GM12873 (cell line): ENCODE data around the gene CPS1.
A peak's percentile ranks its signal among the peaks of the same experiment; 100 is the strongest.

Experiments
- TF ChIP-seq, protein P1 (sequence below): IDR thresholded peaks from 2 replicates; pipeline ENCODE4 v1.5.1; 2012; ENCODE audit warnings: low read depth, mild to moderate bottlenecking, moderate library complexity, low read length, control low read depth; ENCODE audit not compliant: insufficient read depth; ENCODE audit errors: missing control alignments

Gene CPS1

DNA sequence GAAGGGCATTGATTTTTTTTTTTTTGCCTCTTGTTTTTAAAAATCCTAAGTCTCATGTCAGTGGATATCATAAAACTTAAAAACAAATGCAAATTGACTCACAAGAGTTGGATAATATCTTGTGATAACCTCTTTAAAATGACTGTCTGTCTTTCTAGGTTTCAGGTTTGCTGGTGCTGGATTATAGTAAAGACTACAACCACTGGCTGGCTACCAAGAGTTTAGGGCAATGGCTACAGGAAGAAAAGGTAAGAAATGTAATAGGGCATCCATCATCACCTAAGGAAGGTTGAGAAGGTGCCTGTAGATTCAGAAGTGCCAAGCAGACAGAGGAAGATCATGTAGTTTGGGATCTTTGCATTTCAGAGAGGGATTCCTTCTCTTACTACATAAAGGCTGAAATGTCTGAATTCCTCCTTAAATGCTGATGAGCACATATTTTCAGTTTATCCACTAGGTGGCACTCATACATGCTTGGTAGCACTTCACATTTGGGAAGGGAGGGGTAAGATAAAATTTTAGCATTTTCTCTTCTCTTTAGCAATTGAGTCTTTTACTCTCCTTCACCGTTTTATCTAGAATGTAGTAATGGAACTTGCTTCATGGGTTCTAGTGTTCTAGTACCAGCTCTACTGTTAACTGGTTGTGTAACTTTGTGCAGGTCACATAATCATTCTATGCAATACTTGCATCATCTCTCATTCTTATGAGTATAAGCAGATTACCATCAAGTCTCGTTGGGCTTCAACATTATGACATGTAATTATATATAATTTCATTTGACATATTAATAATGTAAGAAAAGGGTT is 21.1 kb downstream of the CPS1 start:
- TF ChIP-seq, protein P1, sequence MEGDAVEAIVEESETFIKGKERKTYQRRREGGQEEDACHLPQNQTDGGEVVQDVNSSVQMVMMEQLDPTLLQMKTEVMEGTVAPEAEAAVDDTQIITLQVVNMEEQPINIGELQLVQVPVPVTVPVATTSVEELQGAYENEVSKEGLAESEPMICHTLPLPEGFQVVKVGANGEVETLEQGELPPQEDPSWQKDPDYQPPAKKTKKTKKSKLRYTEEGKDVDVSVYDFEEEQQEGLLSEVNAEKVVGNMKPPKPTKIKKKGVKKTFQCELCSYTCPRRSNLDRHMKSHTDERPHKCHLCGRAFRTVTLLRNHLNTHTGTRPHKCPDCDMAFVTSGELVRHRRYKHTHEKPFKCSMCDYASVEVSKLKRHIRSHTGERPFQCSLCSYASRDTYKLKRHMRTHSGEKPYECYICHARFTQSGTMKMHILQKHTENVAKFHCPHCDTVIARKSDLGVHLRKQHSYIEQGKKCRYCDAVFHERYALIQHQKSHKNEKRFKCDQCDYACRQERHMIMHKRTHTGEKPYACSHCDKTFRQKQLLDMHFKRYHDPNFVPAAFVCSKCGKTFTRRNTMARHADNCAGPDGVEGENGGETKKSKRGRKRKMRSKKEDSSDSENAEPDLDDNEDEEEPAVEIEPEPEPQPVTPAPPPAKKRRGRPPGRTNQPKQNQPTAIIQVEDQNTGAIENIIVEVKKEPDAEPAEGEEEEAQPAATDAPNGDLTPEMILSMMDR, result peak; percentile 81

DNA sequence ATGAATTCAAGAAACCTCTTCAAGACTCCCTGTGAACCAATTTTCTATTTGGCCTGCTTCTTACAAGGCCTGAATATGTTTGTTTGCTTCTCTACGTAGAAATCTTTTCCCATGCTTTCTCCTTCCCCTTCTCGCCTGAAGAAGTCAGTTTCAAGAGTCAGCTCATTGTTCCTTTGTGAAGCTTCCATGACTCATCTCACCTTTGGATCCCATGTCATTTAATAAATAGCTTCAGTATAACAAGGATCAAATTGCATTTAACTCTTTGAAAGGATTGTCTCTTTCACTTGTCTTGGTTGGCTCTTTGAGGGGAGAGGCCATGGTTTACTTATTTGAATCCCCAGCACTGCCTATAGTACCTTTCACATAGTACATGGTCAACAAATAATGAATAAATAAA is 28.4 kb downstream of the CPS1 start:
- TF ChIP-seq, protein P1, result no peak

- TF ChIP-seq, protein P1, result no peak
Measured at GRCh38 chr2:210586381-210586780, 30.0 kb downstream of the CPS1 start.

DNA sequence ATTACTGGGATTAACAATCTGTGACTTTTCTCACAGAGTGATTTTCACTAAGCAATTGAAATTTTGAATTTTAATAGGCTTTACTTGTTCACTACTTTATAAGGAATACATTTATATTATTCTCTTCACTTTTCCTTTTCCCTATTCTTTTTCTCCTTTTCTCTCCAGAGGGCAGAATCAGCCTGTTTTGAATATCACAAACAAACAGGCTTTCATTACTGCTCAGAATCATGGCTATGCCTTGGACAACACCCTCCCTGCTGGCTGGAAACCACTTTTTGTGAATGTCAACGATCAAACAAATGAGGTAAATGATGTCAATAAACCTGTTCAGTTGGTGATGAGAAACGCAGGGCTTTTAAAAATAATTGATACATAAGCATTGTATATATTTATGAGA is 35.3 kb downstream of the CPS1 start:
- TF ChIP-seq, protein P1, result no peak

GRCh38 chr2:210592726-210593125 is 36.3 kb downstream of the CPS1 start:
- TF ChIP-seq, protein P1, result no peak

GRCh38 chr2:210593166-210593565 is 36.8 kb downstream of the CPS1 start:
- TF ChIP-seq, protein P1, result no peak

GRCh38 chr2:210598219-210598618 is 41.8 kb downstream of the CPS1 start:
- TF ChIP-seq, protein P1, result no peak

DNA sequence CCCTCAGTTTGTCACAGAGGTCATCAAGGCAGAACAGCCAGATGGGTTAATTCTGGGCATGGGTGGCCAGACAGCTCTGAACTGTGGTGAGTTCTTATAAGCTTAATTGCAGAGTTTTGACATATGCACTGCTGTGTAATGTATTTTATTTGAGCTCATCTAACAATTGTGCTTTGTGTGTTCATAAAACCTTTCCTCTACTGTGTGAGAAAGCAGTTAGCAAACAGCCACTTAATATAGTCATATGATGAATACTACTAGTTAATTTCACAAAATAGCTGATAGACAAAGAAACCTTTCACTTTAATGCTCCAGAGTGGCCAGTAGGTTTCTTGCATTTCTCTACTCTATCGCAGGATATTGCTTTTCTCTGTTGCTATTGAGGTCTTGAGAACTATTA is 43.1 kb downstream of the CPS1 start:
- TF ChIP-seq, protein P1, result no peak
